K562 (cell line): Measurements from ENCODE around the gene FCGBP. TPM values are rescaled to one million over a fixed set of nuclear protein-coding genes. Genes with fewer than 3 reads are reported as not detected.
"Not testable (repeated sequence)": the region's sequence is repeated elsewhere in the genome, so short reads cannot be mapped to it uniquely, and the experiment has no call there.

Source experiments
- ATAC-seq: fragments of 200-7000 bp; cut with Tn5 transposase; 3 replicates; pipeline ENCODE4 v1.9.1; 2020; ENCODE audit warnings: moderate library complexity
- BruUV-seq: library from RNA; stranded (reverse); fragments of 400-500 nt; replicated peaks from 2 replicates; lab custom pipeline; 2021; lab: Mats Ljungman, UMichigan
- CTCF ChIA-PET: fragments of 300-600 bp; formaldehyde crosslinking; extraction: SDS; loops from one replicate; lab custom pipeline; 2021; ENCODE audit warnings: low intra/inter-chr PET ratio; lab: Yijun Ruan, JAX
- POLR2A ChIA-PET: fragments of 300-600, 350-650 bp; sonication (Branson Sonifier 250); formaldehyde crosslinking; extraction: SDS; loops from one replicate; lab custom pipeline; 2021; ENCODE audit warnings: antibody characterized with exemption, inconsistent platforms; lab: Yijun Ruan, JAX
- DNase-seq, 4 experiments: peaks; one replicate each; pipeline versions ENCODE4 v3.0.0 to v3.0.0-alpha.2; 2011 to 2018; ENCODE audit warnings: low spot score in 3 of 4, mixed read lengths in 3 of 4; ENCODE audit errors: extremely low read depth in 1 of 4
- FAIRE-seq: peaks from 2 replicates; lab custom pipeline; 2011; peaks lifted over from hg19 to GRCh38; lab: Jason Lieb, UNC
- H2AFZ ChIP-seq: 2 replicates; pipeline ENCODE4 v1.6.0; 2011; ENCODE audit warnings: low read depth, low read length, control low read depth, inconsistent platforms
- H3K27ac ChIP-seq: fragments of 200-600 bp; 3 replicates; pipeline ENCODE4 v1.8.0; 2011; ENCODE audit warnings: low read depth, mild to moderate bottlenecking, control low read depth, inconsistent platforms, low read length, moderate library complexity, mixed read lengths; ENCODE audit errors: extremely low read depth
- H3K27me3 ChIP-seq, 2 experiments: fragments of 300-600 bp in 1 of 2; 2 replicates in 1 of 2; 3 replicates in 1 of 2; pipeline versions ENCODE4 v1.6.0 to v1.8.0; 2011; ENCODE audit warnings: inconsistent platforms in 2 of 2, low read length in 2 of 2, mild to moderate bottlenecking in 1 of 2, mixed read lengths in 1 of 2, moderate library complexity in 1 of 2; ENCODE audit not compliant: control insufficient read depth in 2 of 2, insufficient read depth in 2 of 2
- H3K36me3 ChIP-seq: fragments of 300-600 bp; 3 replicates; pipeline ENCODE4 v1.8.0; 2011; ENCODE audit warnings: mild to moderate bottlenecking, low read length, inconsistent platforms; ENCODE audit not compliant: control insufficient read depth, insufficient read depth
- H3K4me1 ChIP-seq, 2 experiments: fragments of 200-600 bp in 1 of 2; replicated peaks in 1 of 2; 2 replicates in 1 of 2; 3 replicates in 1 of 2; pipeline versions ENCODE4 v1.5.1 to v1.8.0; 2011; ENCODE audit warnings: inconsistent platforms in 2 of 2, low read length in 2 of 2, mild to moderate bottlenecking in 1 of 2, mixed read lengths in 1 of 2, moderate library complexity in 1 of 2; ENCODE audit not compliant: control insufficient read depth in 2 of 2, insufficient read depth in 2 of 2
- H3K4me2 ChIP-seq: 2 replicates; pipeline ENCODE4 v1.6.1; 2011; ENCODE audit warnings: low read length, control low read depth, inconsistent platforms, mixed read lengths; ENCODE audit not compliant: insufficient read depth
- H3K4me3 ChIP-seq: fragments of 200-600 bp; sonication (generic), shearing (Covaris generic); 2 replicates; pipeline ENCODE4 v1.5.1; 2016; ENCODE audit warnings: control low read depth, inconsistent platforms
- H3K79me2 ChIP-seq: fragments of 200-600 bp; 3 replicates; pipeline ENCODE4 v1.8.0; 2011; ENCODE audit warnings: low read length, inconsistent platforms; ENCODE audit not compliant: control insufficient read depth, insufficient read depth
- H3K9ac ChIP-seq, 2 experiments: 2 replicates each; pipeline versions ENCODE4 v1.6.0 to v1.6.1; 2011; ENCODE audit warnings: low read depth in 2 of 2, low read length in 2 of 2, control low read depth in 1 of 2, inconsistent platforms in 1 of 2, mild to moderate bottlenecking in 1 of 2, mixed read lengths in 1 of 2; ENCODE audit not compliant: insufficient read depth in 1 of 2
- H3K9me1 ChIP-seq: one replicate; pipeline ENCODE4 v1.6.0; 2011; ENCODE audit warnings: inconsistent platforms, mild to moderate bottlenecking, low read length, moderate library complexity; ENCODE audit not compliant: control insufficient read depth, insufficient read depth
- H3K9me3 ChIP-seq: replicated peaks from 2 replicates; pipeline ENCODE4 v1.5.1; 2011; ENCODE audit warnings: low read depth, low read length, inconsistent platforms; ENCODE audit not compliant: control insufficient read depth, insufficient read depth
- H4K20me1 ChIP-seq: replicated peaks from 2 replicates; pipeline ENCODE4 v1.6.1; 2011; ENCODE audit warnings: low read length, inconsistent platforms, mixed read lengths; ENCODE audit not compliant: control insufficient read depth, insufficient read depth
- WGBS: fragments of 100-300 bp; shearing (Covaris generic); methylation state at CpG from one replicate; pipeline ENCODE4 v1.1.6; 2016; ENCODE audit warnings: low coverage, mixed read lengths; ENCODE audit not compliant: insufficient coverage; ENCODE audit errors: missing lambda C conversion rate; 5-methylcytosine and 5-hydroxymethylcytosine counted together
- in situ Hi-C: fragments of 300-500 bp; cut with MboI; formaldehyde crosslinking; loops from 4 replicates; pipeline ENCODE4 v1.15.0; 2018; ENCODE audit warnings: inconsistent platforms, mixed read lengths
- intact Hi-C: fragments of 100-400 bp; cut with micrococcal nuclease; formaldehyde crosslinking; loops from 2 replicates; pipeline ENCODE4 v1.14.2; 2022
- polyA plus RNA-seq, 8 experiments: library from polyadenylated mRNA; depleted of rRNA in 4 of 8; stranded (reverse) in 5 of 8; unstranded in 3 of 8; fragments of >200 nt; fragmentation: Nextera tagmentation in 2 of 8; fragmentation: Illumina TruSeq in 1 of 8; extraction: Ambion mirVana in 2 of 8; extraction: Trizol in 1 of 8; gene quantifications; 2 replicates each; pipeline versions ENCODE4 v1.2.1 to v1.2.3, GENCODE V29; 2011 to 2014; ENCODE audit warnings: inconsistent platforms in 1 of 8, missing spikeins in 1 of 8
- total RNA-seq, 7 experiments: library from RNA; depleted of rRNA in 6 of 7; stranded (reverse); fragments of >200 nt in 6 of 7; fragmentation: Illumina TruSeq in 2 of 7; extraction: Trizol in 2 of 7; gene quantifications; 2 replicates each; pipeline versions ENCODE4 v1.2.1 to v1.2.3, GENCODE V29; 2011 to 2021; ENCODE audit warnings: low replicate concordance in 1 of 7

Gene FCGBP
- total and polyA plus RNA-seq, 9 of the 15 experiments (the other 6 are each of a cell fraction or from before 2014, with no cell fraction given) = 0.01 to 1.5 (median 0.13) TPM; not detected in 4

DNA sequence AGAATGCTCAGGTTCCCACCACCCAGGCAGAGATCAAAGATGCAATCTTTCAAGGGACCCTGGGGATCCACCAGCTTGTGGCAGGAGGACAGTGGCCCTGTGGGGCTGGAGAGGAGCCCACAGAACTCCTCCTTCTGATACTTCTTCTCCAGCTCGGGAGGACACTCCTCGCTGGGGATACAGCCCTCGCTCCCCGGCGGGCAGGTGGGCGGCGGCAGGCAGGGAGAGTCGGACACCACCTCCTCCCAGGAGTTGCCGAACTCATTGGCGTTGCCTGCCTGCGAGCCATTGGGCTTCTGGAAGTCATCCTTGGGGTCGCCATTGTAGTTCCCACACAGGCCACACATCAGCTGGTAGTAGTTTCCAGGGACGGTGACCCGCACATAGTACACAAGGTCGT, 32.1 kb downstream of the FCGBP start:
- intact Hi-C loops, H2AFZ ChIP-seq, POLR2A ChIA-PET, FAIRE-seq, BruUV-seq, H3K4me3 ChIP-seq, in situ Hi-C loops, H3K36me3 ChIP-seq, CTCF ChIA-PET, H3K4me1 ChIP-seq, H3K27ac ChIP-seq, DNase-seq, H3K4me2 ChIP-seq, H3K9ac ChIP-seq, H3K9me3 ChIP-seq, H3K9me1 ChIP-seq, H4K20me1 ChIP-seq, H3K79me2 ChIP-seq: not testable (repeated sequence)
- 14% methylated on average over 8 of the region's 15 CpGs for WGBS
- ATAC-seq = 0 out of 3 replicates have a peak, but pooled peaks have one; percentile 12
- peaks cover 6 to 13% of the 10 kb centered on the region in 2 experiments; a peak in 4 of 5 replicates for H3K27me3 ChIP-seq

DNA sequence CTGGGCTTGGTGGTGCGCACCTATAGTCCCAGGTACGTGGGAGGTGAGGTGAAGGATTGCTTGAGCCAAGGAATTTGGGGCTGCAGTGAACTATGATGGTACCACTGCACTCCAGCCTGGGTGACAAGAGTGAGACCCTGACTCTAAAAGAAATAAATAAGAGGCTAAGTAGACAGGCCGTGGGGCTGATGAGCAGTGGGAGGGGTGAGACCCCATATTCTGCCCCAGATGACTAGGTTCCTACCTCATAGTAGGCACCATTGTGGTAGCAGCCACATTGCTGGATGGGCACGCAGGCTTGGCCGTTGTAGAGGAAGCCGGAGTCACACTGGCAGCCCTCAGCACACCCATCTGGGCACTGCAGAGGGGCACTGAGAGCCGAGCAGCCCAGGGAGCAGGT, 32.8 kb downstream of the FCGBP start:
- in situ Hi-C loops = not testable (repeated sequence)
- WGBS = 6% methylated on average over 3 of the region's 7 CpGs

DNA sequence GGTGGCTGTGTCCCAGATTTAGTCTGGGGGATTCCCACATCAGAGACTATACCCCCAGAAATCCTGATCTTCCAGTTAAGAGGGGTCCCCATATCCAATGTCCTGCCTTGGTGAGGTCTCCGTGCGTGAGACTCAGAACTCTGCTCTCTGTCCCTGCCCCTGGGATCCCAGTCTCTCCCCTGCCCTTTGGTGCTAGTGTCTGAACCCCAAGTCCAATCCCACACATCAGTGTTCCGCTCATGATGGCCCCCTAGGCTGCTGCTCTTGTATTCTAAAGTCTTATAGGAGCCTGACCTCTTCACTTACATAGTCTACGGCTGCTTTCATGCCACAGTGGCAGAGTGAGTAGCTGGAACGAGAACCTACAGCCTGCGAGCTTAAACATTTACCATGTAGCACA, 35.6 kb downstream of the FCGBP start:
- H3K9me1 ChIP-seq, H3K4me3 ChIP-seq, DNase-seq, H3K4me1 ChIP-seq, CTCF ChIA-PET, FAIRE-seq, in situ Hi-C loops, H3K27ac ChIP-seq, H2AFZ ChIP-seq, H3K4me2 ChIP-seq, POLR2A ChIA-PET, H3K9me3 ChIP-seq, BruUV-seq, ATAC-seq, H4K20me1 ChIP-seq, H3K36me3 ChIP-seq, H3K27me3 ChIP-seq, intact Hi-C loops, H3K79me2 ChIP-seq, H3K9ac ChIP-seq: not testable (repeated sequence)
- 4% methylated on average over 4 of the region's 6 CpGs for WGBS

More for the DNA sequence above, 32.8 kb downstream of the FCGBP start:
- H3K9me3 ChIP-seq, POLR2A ChIA-PET, H3K4me2 ChIP-seq, H3K4me3 ChIP-seq, ATAC-seq, H4K20me1 ChIP-seq, H3K79me2 ChIP-seq, DNase-seq, H2AFZ ChIP-seq, BruUV-seq, H3K27me3 ChIP-seq, H3K4me1 ChIP-seq, H3K36me3 ChIP-seq, H3K27ac ChIP-seq, intact Hi-C loops, FAIRE-seq, H3K9me1 ChIP-seq, CTCF ChIA-PET, H3K9ac ChIP-seq: not testable (repeated sequence)
